ENCODE data around the gene TOM1.

- TF ChIP-seq CTCF (conservative IDR thresholded peaks at IDR 0.05; ENCODE audit: low read length) (no peak), EZH2phosphoT487 (IDR thresholded peaks at IDR 0.05; ENCODE audit: borderline replicate concordance) (no peak)
These were observed 13.8 kb downstream of the TOM1 start for GRCh38 chr22:35313311-35314121.
